22Rv1 (cell line): ENCODE data around the gene FAM222A.
A peak's percentile ranks its signal among the peaks of the same experiment; 100 is the strongest.

Experiments used
- H3K27ac ChIP-seq: fragments of 450-650 bp; 2 replicates; pipeline ENCODE4 v1.5.1; 2017
- ZFX ChIP-seq: fragments of 450-650 bp; IDR thresholded peaks from 2 replicates; pipeline ENCODE4 v1.6.1; 2017; ENCODE audit warnings: antibody characterized with exemption, borderline replicate concordance
- TF ChIP-seq, protein P1 (sequence below): fragments of 450-650 bp; IDR thresholded peaks from 2 replicates; pipeline ENCODE4 v1.5.1; 2017; ENCODE audit warnings: mild to moderate bottlenecking

Gene FAM222A

GRCh38 chr12:109737126-109737525, 23.5 kb downstream of the FAM222A start:
- TF ChIP-seq, protein P1, sequence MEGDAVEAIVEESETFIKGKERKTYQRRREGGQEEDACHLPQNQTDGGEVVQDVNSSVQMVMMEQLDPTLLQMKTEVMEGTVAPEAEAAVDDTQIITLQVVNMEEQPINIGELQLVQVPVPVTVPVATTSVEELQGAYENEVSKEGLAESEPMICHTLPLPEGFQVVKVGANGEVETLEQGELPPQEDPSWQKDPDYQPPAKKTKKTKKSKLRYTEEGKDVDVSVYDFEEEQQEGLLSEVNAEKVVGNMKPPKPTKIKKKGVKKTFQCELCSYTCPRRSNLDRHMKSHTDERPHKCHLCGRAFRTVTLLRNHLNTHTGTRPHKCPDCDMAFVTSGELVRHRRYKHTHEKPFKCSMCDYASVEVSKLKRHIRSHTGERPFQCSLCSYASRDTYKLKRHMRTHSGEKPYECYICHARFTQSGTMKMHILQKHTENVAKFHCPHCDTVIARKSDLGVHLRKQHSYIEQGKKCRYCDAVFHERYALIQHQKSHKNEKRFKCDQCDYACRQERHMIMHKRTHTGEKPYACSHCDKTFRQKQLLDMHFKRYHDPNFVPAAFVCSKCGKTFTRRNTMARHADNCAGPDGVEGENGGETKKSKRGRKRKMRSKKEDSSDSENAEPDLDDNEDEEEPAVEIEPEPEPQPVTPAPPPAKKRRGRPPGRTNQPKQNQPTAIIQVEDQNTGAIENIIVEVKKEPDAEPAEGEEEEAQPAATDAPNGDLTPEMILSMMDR, result no peak
- TF ChIP-seq ZFX, result no peak
- peak overlapping the region; percentile 78 for H3K27ac ChIP-seq

GRCh38 chr12:109737631-109738030, 24.0 kb downstream of the FAM222A start:
- no peak for TF ChIP-seq ZFX
- TF ChIP-seq, protein P1, result no peak

DNA sequence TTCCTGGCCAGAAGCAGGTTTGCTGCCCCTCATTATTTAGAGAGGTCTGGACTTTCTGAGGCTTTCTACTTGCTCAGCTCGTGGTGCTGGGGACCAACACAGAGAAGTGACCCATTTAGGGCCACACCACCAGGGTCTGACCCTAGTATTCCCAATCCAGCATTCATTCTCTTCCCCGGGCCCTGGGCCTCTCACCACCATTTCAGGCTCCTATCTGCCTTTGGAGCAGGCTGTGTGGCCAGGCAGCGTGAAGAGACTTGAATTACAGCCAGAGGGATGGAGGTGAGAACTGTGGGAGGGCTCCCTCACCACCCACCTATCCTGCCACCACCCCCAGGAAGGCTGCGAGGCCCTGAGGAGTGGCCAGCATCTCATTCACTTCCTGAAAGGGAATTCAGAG, 24.6 kb downstream of the FAM222A start:
- no peak for TF ChIP-seq ZFX
- TF ChIP-seq, protein P1, result no peak
- peak overlapping the region; percentile 78 for H3K27ac ChIP-seq

More at GRCh38 chr12:109737631-109738030, 24.0 kb downstream of the FAM222A start:
- peak overlapping the region; percentile 78 for H3K27ac ChIP-seq

DNA sequence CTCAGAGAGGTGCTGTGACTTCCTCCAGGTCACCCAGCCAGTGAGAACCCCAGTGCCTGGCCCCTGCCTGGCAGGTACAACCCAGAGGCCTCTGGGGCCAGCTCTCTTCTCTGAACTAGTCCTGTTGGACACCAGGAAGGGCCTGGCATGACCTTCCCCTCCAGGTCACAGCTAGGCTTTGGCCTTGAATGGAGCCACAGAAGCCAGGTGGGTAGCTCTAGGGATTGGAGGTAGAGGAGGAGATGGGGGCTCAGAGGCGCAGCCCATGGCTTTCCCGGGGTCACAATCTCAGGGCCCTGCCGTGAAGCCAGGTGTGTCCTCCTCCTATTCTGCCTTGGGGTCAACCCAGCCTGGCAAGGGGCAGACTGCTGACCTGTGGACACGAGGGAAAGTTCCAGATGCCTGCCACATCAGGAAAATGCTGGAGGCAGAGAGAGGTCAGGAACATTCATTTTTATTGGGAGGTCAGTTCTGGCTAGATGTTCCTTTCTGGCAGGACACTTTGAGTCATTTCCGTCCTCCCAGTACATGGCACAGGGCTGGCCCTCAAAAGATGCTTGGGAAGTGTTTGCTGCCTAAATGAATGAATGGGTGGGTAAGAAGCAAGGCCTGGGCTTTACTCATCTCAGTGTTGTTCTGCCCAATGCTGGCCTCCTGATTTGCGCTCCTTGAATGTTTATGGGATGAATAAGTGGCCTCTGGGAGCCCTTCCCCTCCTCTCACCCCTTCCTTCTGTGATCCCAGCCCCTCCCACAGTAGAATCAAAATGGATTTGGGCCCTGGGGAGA, 25.4 kb downstream of the FAM222A start:
- no peak for TF ChIP-seq ZFX
- TF ChIP-seq, protein P1, result no peak
- peak overlapping the region; percentile 78 for H3K27ac ChIP-seq

GRCh38 chr12:109739747-109740693, 26.4 kb downstream of the FAM222A start:
- peak overlapping the region; percentile 78; the same call in 1 of the 2 replicates for H3K27ac ChIP-seq
- no peak for TF ChIP-seq ZFX
- TF ChIP-seq, protein P1, result peak; percentile 59

- H3K27ac ChIP-seq, result no peak overlapping the region
- TF ChIP-seq, protein P1, result no peak
- TF ChIP-seq ZFX, result no peak
These were observed 27.1 kb downstream of the FAM222A start for GRCh38 chr12:109740694-109741245.
